C4-2B (cell line): ENCODE results near the gene RBMS3.

ENCODE experiments used
- H3K27ac ChIP-seq: fragments of 450-650 bp; 2 replicates; pipeline ENCODE4 v1.5.1; 2017
- ZFX ChIP-seq: fragments of 450-650 bp; IDR thresholded peaks from 2 replicates; pipeline ENCODE4 v1.6.1; 2017
- TF ChIP-seq, protein P1 (sequence below): fragments of 450-650 bp; conservative IDR thresholded peaks from 2 replicates; pipeline ENCODE4 v1.5.1; 2017; ENCODE audit warnings: mild to moderate bottlenecking

Gene RBMS3

DNA sequence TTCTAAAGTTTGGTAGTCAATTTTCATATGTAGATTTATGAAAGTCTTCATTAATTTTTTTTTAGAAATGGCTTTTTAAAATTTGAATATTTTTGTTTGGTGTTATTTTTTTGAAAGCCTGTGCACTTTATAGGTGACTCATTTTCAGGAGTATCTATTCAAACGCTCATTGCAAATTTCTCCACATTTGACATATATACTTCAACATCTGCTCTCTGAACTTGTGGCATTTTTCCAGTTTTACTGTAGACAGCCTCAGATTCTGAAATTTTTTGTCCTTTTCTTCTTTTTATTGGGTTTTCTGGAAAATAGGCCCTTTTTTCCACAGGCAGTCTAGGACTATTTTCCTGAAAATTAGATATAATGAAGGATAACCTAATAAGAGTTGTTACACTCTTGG, 396.6 kb downstream of the RBMS3 start:
- H3K27ac ChIP-seq = no peak overlapping the region
- TF ChIP-seq, protein P1, sequence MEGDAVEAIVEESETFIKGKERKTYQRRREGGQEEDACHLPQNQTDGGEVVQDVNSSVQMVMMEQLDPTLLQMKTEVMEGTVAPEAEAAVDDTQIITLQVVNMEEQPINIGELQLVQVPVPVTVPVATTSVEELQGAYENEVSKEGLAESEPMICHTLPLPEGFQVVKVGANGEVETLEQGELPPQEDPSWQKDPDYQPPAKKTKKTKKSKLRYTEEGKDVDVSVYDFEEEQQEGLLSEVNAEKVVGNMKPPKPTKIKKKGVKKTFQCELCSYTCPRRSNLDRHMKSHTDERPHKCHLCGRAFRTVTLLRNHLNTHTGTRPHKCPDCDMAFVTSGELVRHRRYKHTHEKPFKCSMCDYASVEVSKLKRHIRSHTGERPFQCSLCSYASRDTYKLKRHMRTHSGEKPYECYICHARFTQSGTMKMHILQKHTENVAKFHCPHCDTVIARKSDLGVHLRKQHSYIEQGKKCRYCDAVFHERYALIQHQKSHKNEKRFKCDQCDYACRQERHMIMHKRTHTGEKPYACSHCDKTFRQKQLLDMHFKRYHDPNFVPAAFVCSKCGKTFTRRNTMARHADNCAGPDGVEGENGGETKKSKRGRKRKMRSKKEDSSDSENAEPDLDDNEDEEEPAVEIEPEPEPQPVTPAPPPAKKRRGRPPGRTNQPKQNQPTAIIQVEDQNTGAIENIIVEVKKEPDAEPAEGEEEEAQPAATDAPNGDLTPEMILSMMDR = no peak
- no peak for TF ChIP-seq ZFX

DNA sequence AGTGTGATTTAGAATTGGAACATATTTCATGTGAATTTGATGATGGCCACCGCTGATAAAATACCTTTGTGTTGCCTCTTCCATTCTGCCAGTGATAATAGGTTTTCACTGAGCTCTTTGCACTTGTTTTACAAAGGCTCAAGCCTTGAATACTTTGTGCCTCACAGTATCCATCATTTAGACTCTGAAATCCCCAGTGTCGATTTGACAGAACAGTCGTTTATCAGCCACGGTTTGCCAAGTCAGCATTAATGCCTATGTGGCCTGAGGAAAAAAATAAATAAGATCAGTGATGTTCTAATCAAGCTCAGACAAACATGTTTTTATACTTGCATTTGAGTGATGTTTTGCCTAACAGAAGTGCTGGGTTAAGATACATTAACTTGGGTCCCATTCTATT, 399.1 kb downstream of the RBMS3 start:
- TF ChIP-seq, protein P1 = no peak
- no peak for TF ChIP-seq ZFX
- H3K27ac ChIP-seq = no peak overlapping the region

DNA sequence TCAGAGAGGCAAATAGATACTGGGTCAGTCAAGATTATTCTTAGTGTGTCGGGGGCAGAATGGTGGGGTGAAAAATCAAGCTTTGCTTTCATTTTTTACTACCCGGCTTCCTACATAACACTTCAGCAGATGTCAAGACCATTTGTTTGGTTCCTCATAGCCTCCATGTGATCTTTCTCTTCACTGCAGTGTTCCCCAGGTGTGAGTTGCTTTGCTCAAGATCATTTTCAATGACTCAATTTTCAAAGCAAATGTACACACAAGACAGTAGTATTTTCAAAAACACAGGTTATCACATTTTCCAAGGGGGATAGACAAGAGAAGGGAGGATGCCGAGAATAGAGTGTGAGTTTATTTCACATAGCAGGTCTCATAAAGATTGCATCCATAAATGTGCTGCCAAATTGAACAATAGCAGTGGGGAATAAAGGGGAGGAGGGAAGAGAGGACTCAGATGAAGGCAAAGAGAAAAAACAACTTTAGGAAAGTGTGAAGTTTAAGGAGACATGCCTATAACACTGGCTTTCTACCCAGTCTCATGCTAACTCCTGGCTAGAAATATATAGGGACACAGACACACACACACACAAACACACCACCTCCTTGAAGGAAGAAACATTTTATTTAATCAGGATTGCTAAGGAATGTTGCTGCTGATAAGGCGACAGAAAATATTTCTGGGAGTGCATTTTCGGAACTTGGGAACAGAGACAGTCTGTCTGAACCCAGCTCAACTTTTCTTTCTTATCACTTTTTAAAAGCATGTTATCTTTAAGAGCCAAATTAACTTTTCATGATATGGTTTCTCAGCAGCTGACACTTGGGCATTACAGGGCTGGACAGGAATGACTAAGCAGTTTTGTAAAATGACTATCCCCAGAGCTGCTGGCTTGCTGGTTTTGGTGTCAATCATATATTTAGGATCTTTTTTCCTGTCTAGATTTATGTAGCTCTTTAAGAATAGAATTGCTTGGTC, 402.4 kb downstream of the RBMS3 start:
- TF ChIP-seq, protein P1 = no peak
- no peak overlapping the region for H3K27ac ChIP-seq

DNA sequence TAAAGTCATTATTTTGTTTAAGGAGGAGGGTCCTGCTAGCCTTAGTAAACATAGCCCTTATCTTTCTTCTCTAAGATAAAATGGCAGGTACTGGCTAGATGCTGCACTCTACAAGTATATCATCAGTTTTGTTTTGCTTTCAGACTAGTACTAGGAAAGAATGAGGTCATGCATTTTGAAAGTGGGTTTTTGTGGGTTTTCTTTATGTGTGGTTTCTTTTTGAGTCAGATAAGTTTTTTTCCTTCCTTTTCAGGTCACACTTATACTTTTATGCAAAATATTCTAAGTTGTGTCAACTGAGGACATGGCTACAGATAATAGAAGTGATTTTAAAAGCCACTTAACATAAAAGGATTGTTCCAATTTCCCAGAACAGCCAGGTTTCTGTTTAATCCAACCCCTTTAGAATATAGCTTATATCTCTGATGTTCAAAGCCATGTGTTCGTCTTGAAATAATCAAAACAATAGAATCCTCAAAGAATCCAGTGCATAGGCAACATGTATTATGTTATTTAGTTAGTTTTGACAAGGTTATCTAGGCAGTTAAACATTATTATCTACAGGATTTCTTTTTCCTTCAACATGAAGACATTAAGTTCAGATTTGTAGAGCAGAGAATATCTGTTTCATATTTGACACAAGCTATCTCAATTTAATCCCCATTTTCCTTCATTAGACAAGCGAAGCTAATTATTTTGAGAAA, 406.2 kb downstream of the RBMS3 start:
- TF ChIP-seq, protein P1 = no peak
- no peak for TF ChIP-seq ZFX
- no peak overlapping the region for H3K27ac ChIP-seq

DNA sequence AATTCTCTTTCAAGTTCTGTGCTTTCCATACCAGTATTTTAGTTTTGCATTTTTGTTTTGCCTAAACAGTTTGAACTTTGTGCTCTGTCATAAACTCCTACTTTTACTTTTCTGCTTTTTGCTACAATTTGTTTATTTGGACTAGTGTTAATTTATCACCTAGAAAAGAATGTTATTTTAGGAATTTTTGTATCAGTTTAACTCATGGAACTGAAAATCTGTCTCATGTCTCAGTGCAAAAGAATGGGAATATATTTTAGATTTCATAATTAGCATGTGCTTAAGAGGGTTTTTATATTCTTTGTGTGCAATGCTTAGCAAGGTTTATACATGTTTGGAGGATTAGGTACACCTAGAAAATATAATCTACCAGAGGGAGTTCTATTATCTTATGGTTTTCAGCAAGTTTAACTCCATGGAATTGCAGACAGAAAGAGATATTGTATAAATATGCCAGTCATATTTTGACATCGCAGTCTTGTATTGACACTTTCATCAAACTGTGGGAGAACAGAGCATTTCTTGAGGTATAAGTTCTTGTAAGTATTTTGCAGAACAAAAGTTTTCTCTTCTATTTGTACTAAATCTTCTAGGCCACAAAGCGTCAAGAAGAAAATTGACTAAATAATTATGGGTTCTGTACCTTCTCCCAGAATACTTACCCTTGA, 409.9 kb downstream of the RBMS3 start:
- no peak overlapping the region for H3K27ac ChIP-seq
- no peak for TF ChIP-seq ZFX
- TF ChIP-seq, protein P1 = no peak

DNA sequence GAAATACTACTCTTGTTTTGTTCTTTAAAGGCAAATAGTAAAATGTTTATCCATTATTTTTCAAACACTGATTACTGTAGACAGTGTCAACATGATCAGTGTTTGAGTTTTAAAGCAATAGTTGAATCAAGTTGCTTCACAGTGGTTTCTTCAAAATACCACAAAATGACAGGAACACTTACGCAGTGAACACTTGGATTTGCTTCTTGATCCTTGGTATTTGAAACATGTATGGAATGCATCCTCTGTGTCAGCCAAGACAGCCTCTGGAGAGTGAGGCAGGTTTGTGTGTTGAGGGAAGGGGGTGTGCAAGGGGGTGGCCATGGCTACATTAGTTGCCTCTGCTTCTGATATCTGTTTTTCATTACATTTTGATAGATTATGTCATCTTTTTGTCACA, 413.0 kb downstream of the RBMS3 start:
- TF ChIP-seq, protein P1 = no peak
- no peak for TF ChIP-seq ZFX
- no peak overlapping the region for H3K27ac ChIP-seq
